Uterus (tissue), 2 donors: ENCODE results near the gene RGSL1.

Experiments
- POLR2A ChIP-seq, 2 donors: fragments of 450-650 bp; IDR thresholded peaks; one replicate each; pipeline ENCODE4 v1.6.1; 2016; ENCODE audit warnings: antibody characterized with exemption in 2 of 2, mild to moderate bottlenecking in 1 of 2, moderate library complexity in 1 of 2
- TF ChIP-seq, protein P1 (sequence below), 4 experiments: fragments of 200-600 bp in 2 of 4; fragments of 450-650 bp in 2 of 4; sonication (generic) in 2 of 4; IDR thresholded peaks; one replicate each; pipeline ENCODE4 v1.5.1; 2016 to 2019; ENCODE audit warnings: antibody characterized with exemption in 4 of 4, mild to moderate bottlenecking in 2 of 4, moderate library complexity in 1 of 4

DNA sequence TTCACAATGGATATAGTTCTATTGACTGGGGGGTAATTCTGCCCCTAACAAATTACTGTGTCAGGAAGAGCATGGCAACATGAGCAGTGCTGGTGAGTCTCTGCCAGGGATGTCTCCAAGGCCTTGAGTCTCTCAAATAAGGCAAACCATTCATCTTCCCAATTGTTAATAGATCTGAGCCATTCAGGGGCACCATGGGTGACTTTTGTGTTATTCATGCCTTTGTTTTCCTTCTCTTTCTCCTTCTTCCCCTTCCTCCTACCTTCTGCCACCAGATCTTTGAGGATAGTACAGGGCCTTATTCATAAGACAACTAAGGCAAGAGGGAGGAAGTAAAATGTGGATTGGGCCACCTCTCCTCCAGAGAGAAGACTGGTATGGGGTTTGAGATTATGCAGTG, at the start of gene RGSL1:
- TF ChIP-seq, protein P1, sequence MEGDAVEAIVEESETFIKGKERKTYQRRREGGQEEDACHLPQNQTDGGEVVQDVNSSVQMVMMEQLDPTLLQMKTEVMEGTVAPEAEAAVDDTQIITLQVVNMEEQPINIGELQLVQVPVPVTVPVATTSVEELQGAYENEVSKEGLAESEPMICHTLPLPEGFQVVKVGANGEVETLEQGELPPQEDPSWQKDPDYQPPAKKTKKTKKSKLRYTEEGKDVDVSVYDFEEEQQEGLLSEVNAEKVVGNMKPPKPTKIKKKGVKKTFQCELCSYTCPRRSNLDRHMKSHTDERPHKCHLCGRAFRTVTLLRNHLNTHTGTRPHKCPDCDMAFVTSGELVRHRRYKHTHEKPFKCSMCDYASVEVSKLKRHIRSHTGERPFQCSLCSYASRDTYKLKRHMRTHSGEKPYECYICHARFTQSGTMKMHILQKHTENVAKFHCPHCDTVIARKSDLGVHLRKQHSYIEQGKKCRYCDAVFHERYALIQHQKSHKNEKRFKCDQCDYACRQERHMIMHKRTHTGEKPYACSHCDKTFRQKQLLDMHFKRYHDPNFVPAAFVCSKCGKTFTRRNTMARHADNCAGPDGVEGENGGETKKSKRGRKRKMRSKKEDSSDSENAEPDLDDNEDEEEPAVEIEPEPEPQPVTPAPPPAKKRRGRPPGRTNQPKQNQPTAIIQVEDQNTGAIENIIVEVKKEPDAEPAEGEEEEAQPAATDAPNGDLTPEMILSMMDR (IDR thresholded peaks at IDR 0.05): no peak
- no peak for TF ChIP-seq POLR2A (IDR thresholded peaks at IDR 0.05)
